ENCODE measurements around the gene TRPC5OS.

- TF ChIP-seq EZH2 (IDR thresholded peaks at IDR 0.05; ENCODE audit: borderline replicate concordance, low read depth, low read length, poor library complexity, severe bottlenecking) (no peak), CTCF (conservative IDR thresholded peaks at IDR 0.05; ENCODE audit: low read depth, low read length) (peak; percentile 73)
Measured at GRCh38 chrX:111869639-111870034, 6.3 kb upstream of the TRPC5OS start.
